Thyroid gland (tissue), 4 donors: ENCODE measurements around the gene DUOXA1. TPM values are rescaled to one million over a fixed set of nuclear protein-coding genes. Genes with fewer than 3 reads are reported as not detected.

Experiments used
- DNase-seq, 2 donors: peaks; one replicate each; pipeline ENCODE4 v3.0.0-alpha.2; 2019
- H3K27ac ChIP-seq, 3 donors: fragments of 200-600 bp; sonication (generic); 1 replicate in 2 of 3; 2 replicates in 1 of 3; pipeline ENCODE4 v1.5.1; 2016 to 2019; ENCODE audit warnings: mild to moderate bottlenecking in 1 of 3, moderate library complexity in 1 of 3
- H3K27me3 ChIP-seq: fragments of 200-600 bp; sonication (generic); one replicate; pipeline ENCODE4 v1.5.1; 2019
- H3K36me3 ChIP-seq, 2 donors: fragments of 200-600 bp; sonication (generic); one replicate each; pipeline ENCODE4 v1.5.1; 2016 to 2019
- H3K4me1 ChIP-seq, 2 donors: fragments of 200-600 bp; sonication (generic); one replicate each; pipeline ENCODE4 v1.5.1; 2017 to 2019
- H3K4me3 ChIP-seq, 3 donors: fragments of 200-600 bp; sonication (generic); replicated peaks in 1 of 3; 1 replicate in 2 of 3; 2 replicates in 1 of 3; pipeline ENCODE4 v1.5.1; 2016; ENCODE audit warnings: mild to moderate bottlenecking in 1 of 3
- H3K9me3 ChIP-seq: fragments of 200-600 bp; sonication (generic); one replicate; pipeline ENCODE4 v1.5.1; 2017
- CTCF ChIP-seq, 6 experiments: fragments of 200-600 bp in 3 of 6; fragments of 450-650 bp in 3 of 6; sonication (generic) in 3 of 6; IDR thresholded peaks; one replicate each; pipeline ENCODE4 v1.5.1; 2016 to 2019; ENCODE audit warnings: antibody characterized with exemption in 6 of 6, mild to moderate bottlenecking in 2 of 6, inconsistent platforms in 1 of 6, moderate library complexity in 1 of 6
- POLR2A ChIP-seq, 2 donors: fragments of 450-650 bp; IDR thresholded peaks; one replicate each; pipeline ENCODE4 v1.6.1; 2017; ENCODE audit warnings: antibody characterized with exemption in 2 of 2, mild to moderate bottlenecking in 2 of 2, moderate library complexity in 1 of 2
- WGBS, 2 donors: methylation state at CpG; one replicate each; pipeline ENCODE4 v1.1.5; 2017; 5-methylcytosine and 5-hydroxymethylcytosine counted together
- intact Hi-C: fragments of 100-400 bp; cut with DNase I; formaldehyde crosslinking; loops from one replicate; pipeline ENCODE4 v1.15.1; 2023
- total RNA-seq, 4 donors: library from RNA; depleted of rRNA; stranded (reverse); fragments of >200 nt; gene quantifications; one replicate each; pipeline ENCODE4 v1.2.3, GENCODE V29; 2016

Gene DUOXA1
- total RNA-seq, 4 donors from 2014 or later, result 97.0 to 187 (median 150) TPM

DNA sequence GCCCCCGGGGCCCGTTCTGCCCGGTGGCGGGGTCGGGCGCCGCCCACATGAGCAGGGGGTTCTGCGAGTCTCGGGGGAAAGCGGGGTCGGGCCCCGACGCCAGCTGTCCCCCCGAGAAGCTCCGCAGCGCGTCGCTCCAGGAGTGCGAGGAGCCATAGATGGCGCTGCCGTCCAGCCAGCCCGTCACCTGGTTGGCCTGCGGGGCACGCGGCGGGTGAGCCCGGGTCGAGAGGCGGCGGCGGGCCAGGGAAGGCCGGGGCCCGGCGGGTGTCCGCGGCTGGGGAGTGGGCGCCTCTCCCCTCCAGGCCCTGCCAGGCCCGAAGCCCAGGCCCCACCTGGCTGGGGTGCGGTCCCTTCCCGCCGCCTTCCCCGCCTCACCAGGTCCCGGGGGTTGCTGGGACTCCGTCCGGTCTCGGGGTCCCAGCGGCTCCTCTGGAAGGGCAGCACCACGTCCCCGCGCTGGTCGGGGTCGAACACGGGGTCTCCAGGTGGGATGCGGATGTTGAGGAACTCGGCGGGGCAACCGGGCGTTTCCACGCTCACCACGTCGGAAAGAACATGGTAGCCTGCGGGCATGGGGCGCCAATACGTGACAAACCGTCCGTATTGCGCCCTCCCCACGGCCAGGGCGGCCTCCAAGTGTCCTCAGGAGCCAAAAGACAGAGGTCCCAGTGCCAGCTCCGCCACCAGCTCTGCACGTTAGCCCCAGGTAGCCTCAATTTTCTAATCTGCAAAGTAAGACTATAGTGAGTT, 18.1 kb downstream of the DUOXA1 start:
- no peaks in the 10 kb centered on the region for H3K9me3 ChIP-seq
- TF ChIP-seq CTCF (IDR thresholded peaks at IDR 0.05), result no peak
- TF ChIP-seq POLR2A (IDR thresholded peaks at IDR 0.05), result no peak
- no peak overlapping the region for H3K4me3 ChIP-seq
- H3K27me3 ChIP-seq, result no peaks in the 10 kb centered on the region
- WGBS, 2 donors, result 36 to 65% methylated on average over 7 to 40 of the region's 71 CpGs
- H3K4me1 ChIP-seq, result peaks cover 13 to 42% of the 10 kb centered on the region in 2 donors
- H3K27ac ChIP-seq, result peak overlapping the region in 1 of 3 donors; percentile 35
- H3K36me3 ChIP-seq, result no peaks in the 10 kb centered on the region
- no peak for DNase-seq
- intact Hi-C loops, result loop anchor here (10.0 kb wide), 1 partner anchor 77 kb away; no protein-coding TSS in a partner anchor

GRCh38 chr15:45110256-45110820, 19.3 kb downstream of the DUOXA1 start:
- intact Hi-C loops, result loop anchor here (10.0 kb wide), 1 partner anchor 76 kb away; no protein-coding TSS in a partner anchor
- H3K4me3 ChIP-seq, result no peak overlapping the region
- peaks cover 16 to 38% of the 10 kb centered on the region in 2 donors for H3K4me1 ChIP-seq
- DNase-seq, result no peak
- peak overlapping the region in 1 of 3 donors; percentile 18 for H3K27ac ChIP-seq
- H3K9me3 ChIP-seq, result no peaks in the 10 kb centered on the region
- no peaks in the 10 kb centered on the region for H3K27me3 ChIP-seq
- peak in 2 of 6 experiments; percentile 5 to 17 for TF ChIP-seq CTCF (IDR thresholded peaks at IDR 0.05)
- TF ChIP-seq POLR2A (IDR thresholded peaks at IDR 0.05), result no peak
- WGBS, 2 donors, result 59 to 68% methylated on average over 11 of the region's 11 CpGs
- no peaks in the 10 kb centered on the region for H3K36me3 ChIP-seq

DNA sequence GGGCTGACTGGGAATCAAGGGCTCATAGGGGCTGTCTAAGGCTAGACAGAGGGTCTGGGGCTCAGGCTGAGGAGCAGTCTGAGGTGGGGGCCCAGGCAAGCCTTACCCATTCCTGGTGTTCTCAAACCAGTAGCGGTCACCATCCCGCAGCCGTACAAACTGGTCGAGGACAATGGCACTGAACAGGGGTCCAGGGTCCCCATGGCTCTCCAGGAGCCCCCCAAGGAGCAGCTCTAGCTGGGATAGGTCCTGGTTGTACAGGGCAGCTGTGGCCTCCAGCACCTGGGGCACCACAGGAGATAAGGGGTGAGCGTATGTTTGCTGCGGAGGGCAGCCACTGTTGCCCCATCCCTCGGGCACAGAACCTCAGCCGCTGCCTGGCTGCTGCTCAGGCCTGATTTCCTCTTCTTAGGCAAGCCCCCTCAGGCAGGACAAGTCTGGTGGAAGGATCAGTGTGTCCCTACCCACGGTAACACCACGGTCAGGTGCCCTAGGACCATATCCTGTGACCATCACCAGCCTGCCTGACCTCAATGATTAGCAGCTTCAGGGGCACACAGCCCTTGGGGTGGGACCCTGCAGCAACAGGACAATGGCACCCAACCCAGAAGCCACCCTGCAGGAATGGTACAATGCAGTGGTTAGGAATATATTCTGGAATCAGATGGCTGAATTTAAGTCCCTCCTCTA, 21.6 kb downstream of the DUOXA1 start:
- H3K4me1 ChIP-seq, result peaks cover 16 to 30% of the 10 kb centered on the region in 2 donors
- TF ChIP-seq CTCF (IDR thresholded peaks at IDR 0.05) (no peak), POLR2A (IDR thresholded peaks at IDR 0.05) (no peak)
- peak overlapping the region in 1 of 3 donors; percentile 45 for H3K27ac ChIP-seq
- no peak for DNase-seq
- no peak overlapping the region for H3K4me3 ChIP-seq
- peaks cover 0 to 2% of the 10 kb centered on the region in 2 donors for H3K36me3 ChIP-seq
- H3K27me3 ChIP-seq, result no peaks in the 10 kb centered on the region
- intact Hi-C loops, result no loop called here
- H3K9me3 ChIP-seq, result no peaks in the 10 kb centered on the region
- WGBS, 2 donors, result 94 to 95% methylated on average over 8 to 10 of the region's 10 CpGs

- 32 to 47% methylated on average over 12 to 14 of the region's 15 CpGs for WGBS, 2 donors
- no peaks in the 10 kb centered on the region for H3K27me3 ChIP-seq
- intact Hi-C loops, result no loop called here
- peak in 1 of 2 donors; percentile 10 for TF ChIP-seq POLR2A (IDR thresholded peaks at IDR 0.05)
- no peak for TF ChIP-seq CTCF (IDR thresholded peaks at IDR 0.05)
- H3K4me1 ChIP-seq, result peaks cover 13 to 14% of the 10 kb centered on the region in 2 donors
- DNase-seq, result peak; percentile 85 to 88
- H3K36me3 ChIP-seq, result peaks cover 0 to 2% of the 10 kb centered on the region in 2 donors
- H3K9me3 ChIP-seq, result no peaks in the 10 kb centered on the region
- H3K4me3 ChIP-seq, result no peak overlapping the region
- H3K27ac ChIP-seq, result peak overlapping the region; percentile 2 to 40 (median 3)
Measured at GRCh38 chr15:45106002-45106790, 23.5 kb downstream of the DUOXA1 start.
